K562 (cell line): ENCODE results near the gene ALKBH8. TPM values are rescaled to one million over a fixed set of nuclear protein-coding genes. Genes with fewer than 3 reads are reported as not detected.
"Not testable (repeated sequence)": the region's sequence is repeated elsewhere in the genome, so short reads cannot be mapped to it uniquely, and the experiment has no call there.

Source experiments
- ATAC-seq: fragments of 200-7000 bp; cut with Tn5 transposase; 3 replicates; pipeline ENCODE4 v1.9.1; 2020; ENCODE audit warnings: moderate library complexity
- BruUV-seq: library from RNA; stranded (reverse); fragments of 400-500 nt; replicated peaks from 2 replicates; lab custom pipeline; 2021; lab: Mats Ljungman, UMichigan
- CTCF ChIA-PET: fragments of 300-600 bp; formaldehyde crosslinking; extraction: SDS; loops from one replicate; lab custom pipeline; 2021; ENCODE audit warnings: low intra/inter-chr PET ratio; lab: Yijun Ruan, JAX
- POLR2A ChIA-PET: fragments of 300-600, 350-650 bp; sonication (Branson Sonifier 250); formaldehyde crosslinking; extraction: SDS; loops from one replicate; lab custom pipeline; 2021; ENCODE audit warnings: antibody characterized with exemption, inconsistent platforms; lab: Yijun Ruan, JAX
- DNase-seq, 4 experiments: peaks; one replicate each; pipeline versions ENCODE4 v3.0.0 to v3.0.0-alpha.2; 2011 to 2018; ENCODE audit warnings: low spot score in 3 of 4, mixed read lengths in 3 of 4; ENCODE audit errors: extremely low read depth in 1 of 4
- FAIRE-seq: peaks from 2 replicates; lab custom pipeline; 2011; peaks lifted over from hg19 to GRCh38; lab: Jason Lieb, UNC
- H2AFZ ChIP-seq: 2 replicates; pipeline ENCODE4 v1.6.0; 2011; ENCODE audit warnings: low read depth, low read length, control low read depth, inconsistent platforms
- H3K27ac ChIP-seq: fragments of 200-600 bp; 3 replicates; pipeline ENCODE4 v1.8.0; 2011; ENCODE audit warnings: low read depth, mild to moderate bottlenecking, control low read depth, inconsistent platforms, low read length, moderate library complexity, mixed read lengths; ENCODE audit errors: extremely low read depth
- H3K27me3 ChIP-seq, 2 experiments: fragments of 300-600 bp in 1 of 2; 2 replicates in 1 of 2; 3 replicates in 1 of 2; pipeline versions ENCODE4 v1.6.0 to v1.8.0; 2011; ENCODE audit warnings: inconsistent platforms in 2 of 2, low read length in 2 of 2, mild to moderate bottlenecking in 1 of 2, mixed read lengths in 1 of 2, moderate library complexity in 1 of 2; ENCODE audit not compliant: control insufficient read depth in 2 of 2, insufficient read depth in 2 of 2
- H3K36me3 ChIP-seq: fragments of 300-600 bp; 3 replicates; pipeline ENCODE4 v1.8.0; 2011; ENCODE audit warnings: mild to moderate bottlenecking, low read length, inconsistent platforms; ENCODE audit not compliant: control insufficient read depth, insufficient read depth
- H3K4me1 ChIP-seq, 2 experiments: fragments of 200-600 bp in 1 of 2; replicated peaks in 1 of 2; 2 replicates in 1 of 2; 3 replicates in 1 of 2; pipeline versions ENCODE4 v1.5.1 to v1.8.0; 2011; ENCODE audit warnings: inconsistent platforms in 2 of 2, low read length in 2 of 2, mild to moderate bottlenecking in 1 of 2, mixed read lengths in 1 of 2, moderate library complexity in 1 of 2; ENCODE audit not compliant: control insufficient read depth in 2 of 2, insufficient read depth in 2 of 2
- H3K4me2 ChIP-seq: 2 replicates; pipeline ENCODE4 v1.6.1; 2011; ENCODE audit warnings: low read length, control low read depth, inconsistent platforms, mixed read lengths; ENCODE audit not compliant: insufficient read depth
- H3K4me3 ChIP-seq: fragments of 200-600 bp; sonication (generic), shearing (Covaris generic); 2 replicates; pipeline ENCODE4 v1.5.1; 2016; ENCODE audit warnings: control low read depth, inconsistent platforms
- H3K79me2 ChIP-seq: fragments of 200-600 bp; 3 replicates; pipeline ENCODE4 v1.8.0; 2011; ENCODE audit warnings: low read length, inconsistent platforms; ENCODE audit not compliant: control insufficient read depth, insufficient read depth
- H3K9ac ChIP-seq, 2 experiments: 2 replicates each; pipeline versions ENCODE4 v1.6.0 to v1.6.1; 2011; ENCODE audit warnings: low read depth in 2 of 2, low read length in 2 of 2, control low read depth in 1 of 2, inconsistent platforms in 1 of 2, mild to moderate bottlenecking in 1 of 2, mixed read lengths in 1 of 2; ENCODE audit not compliant: insufficient read depth in 1 of 2
- H3K9me1 ChIP-seq: one replicate; pipeline ENCODE4 v1.6.0; 2011; ENCODE audit warnings: inconsistent platforms, mild to moderate bottlenecking, low read length, moderate library complexity; ENCODE audit not compliant: control insufficient read depth, insufficient read depth
- H3K9me3 ChIP-seq: replicated peaks from 2 replicates; pipeline ENCODE4 v1.5.1; 2011; ENCODE audit warnings: low read depth, low read length, inconsistent platforms; ENCODE audit not compliant: control insufficient read depth, insufficient read depth
- H4K20me1 ChIP-seq: replicated peaks from 2 replicates; pipeline ENCODE4 v1.6.1; 2011; ENCODE audit warnings: low read length, inconsistent platforms, mixed read lengths; ENCODE audit not compliant: control insufficient read depth, insufficient read depth
- C11orf30 ChIP-seq: fragments of 450-650 bp; IDR thresholded peaks from 2 replicates; pipeline ENCODE4 v1.6.1; 2016; ENCODE audit warnings: low read depth, mild to moderate bottlenecking
- KAT7 ChIP-seq: sonication (generic); formaldehyde crosslinking; IDR thresholded peaks from 2 replicates; pipeline ENCODE4 v1.8.0; 2022; ENCODE audit warnings: missing genetic modification reagents, mild to moderate bottlenecking, borderline replicate concordance
- LEF1 ChIP-seq: fragments of 450-650 bp; IDR thresholded peaks from 2 replicates; pipeline ENCODE4 v1.6.1; 2016; ENCODE audit warnings: mild to moderate bottlenecking
- MAFG ChIP-seq: fragments of 450-650 bp; conservative IDR thresholded peaks from 2 replicates; pipeline ENCODE4 v1.6.1; 2016; ENCODE audit warnings: missing genetic modification characterization, missing compliant biosample characterization
- MBD2 ChIP-seq: sonication (generic); IDR thresholded peaks from 2 replicates; pipeline ENCODE4 v1.6.1; 2016; ENCODE audit warnings: low read depth, borderline replicate concordance
- NFE2 ChIP-seq: IDR thresholded peaks from 2 replicates; pipeline ENCODE4 v1.6.1; 2014; ENCODE audit warnings: antibody characterized with exemption, low read depth
- NFE2L1 ChIP-seq: fragments of 450-650 bp; IDR thresholded peaks from 2 replicates; pipeline ENCODE4 v1.6.1; 2016; ENCODE audit warnings: missing genetic modification characterization, low read depth, mild to moderate bottlenecking, missing compliant biosample characterization, moderate library complexity, borderline replicate concordance
- NR2C1 ChIP-seq, 2 experiments: fragments of 450-650 bp; IDR thresholded peaks; 2 replicates each; pipeline ENCODE4 v1.6.1; 2017; ENCODE audit warnings: mild to moderate bottlenecking in 2 of 2, antibody characterized with exemption in 1 of 2, inconsistent platforms in 1 of 2, missing compliant biosample characterization in 1 of 2, missing genetic modification characterization in 1 of 2
- ZNF316 ChIP-seq: fragments of 450-650 bp; IDR thresholded peaks from 2 replicates; pipeline ENCODE4 v1.6.1; 2016
- in situ Hi-C: fragments of 300-500 bp; cut with MboI; formaldehyde crosslinking; loops from 4 replicates; pipeline ENCODE4 v1.15.0; 2018; ENCODE audit warnings: inconsistent platforms, mixed read lengths
- intact Hi-C: fragments of 100-400 bp; cut with micrococcal nuclease; formaldehyde crosslinking; loops from 2 replicates; pipeline ENCODE4 v1.14.2; 2022
- polyA plus RNA-seq, 8 experiments: library from polyadenylated mRNA; depleted of rRNA in 4 of 8; stranded (reverse) in 5 of 8; unstranded in 3 of 8; fragments of >200 nt; fragmentation: Nextera tagmentation in 2 of 8; fragmentation: Illumina TruSeq in 1 of 8; extraction: Ambion mirVana in 2 of 8; extraction: Trizol in 1 of 8; gene quantifications; 2 replicates each; pipeline versions ENCODE4 v1.2.1 to v1.2.3, GENCODE V29; 2011 to 2014; ENCODE audit warnings: inconsistent platforms in 1 of 8, missing spikeins in 1 of 8
- total RNA-seq, 7 experiments: library from RNA; depleted of rRNA in 6 of 7; stranded (reverse); fragments of >200 nt in 6 of 7; fragmentation: Illumina TruSeq in 2 of 7; extraction: Trizol in 2 of 7; gene quantifications; 2 replicates each; pipeline versions ENCODE4 v1.2.1 to v1.2.3, GENCODE V29; 2011 to 2021; ENCODE audit warnings: low replicate concordance in 1 of 7

Gene ALKBH8
- total and polyA plus RNA-seq, 9 of the 15 experiments (the other 6 are each of a cell fraction or from before 2014, with no cell fraction given) = 4.3 to 14.4 (median 9.1) TPM

DNA sequence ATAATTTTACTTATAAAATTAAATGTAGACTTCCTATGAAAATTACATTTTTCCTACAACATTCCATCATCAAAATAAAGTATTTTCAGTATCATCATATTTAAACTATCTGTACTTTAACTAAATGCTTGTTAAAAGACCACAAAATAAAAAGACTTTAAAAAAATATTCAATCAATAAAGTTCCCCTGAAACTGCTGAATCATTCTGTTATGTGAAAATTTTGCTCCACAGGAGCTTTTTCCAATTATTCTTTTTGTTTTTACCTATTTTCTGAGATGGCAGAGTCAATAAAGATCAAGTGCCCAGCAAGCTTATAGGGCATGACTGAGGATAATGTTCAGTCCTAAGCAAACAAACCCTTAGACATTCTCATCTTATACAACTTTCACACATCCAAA lies 27.3 kb downstream of the ALKBH8 start:
- no peak overlapping the region for H3K4me2 ChIP-seq
- ChIA-PET POLR2A (no interaction called here), CTCF (no interaction called here)
- no peaks in the 10 kb centered on the region for H3K4me1 ChIP-seq
- no peaks in the 10 kb centered on the region for H3K9me3 ChIP-seq
- TF ChIP-seq MBD2 (no peak), NFE2L1 (tag) (peak; percentile 11; the same call in 1 of the 2 replicates), NFE2 (peak; percentile 41), NR2C1 (IDR thresholded peaks at IDR 0.05) (no peak), NR2C1 (tag; IDR thresholded peaks at IDR 0.05) (no peak), LEF1 (no peak), ZNF316 (peak; percentile 64), KAT7 (CRISPR knock-in tag) (no peak), C11orf30 (peak; percentile 34; the same call in 1 of the 2 replicates), MAFG (tag) (peak; percentile 60)
- in situ Hi-C loops (no loop called here), intact Hi-C loops (no loop called here)
- H3K36me3 ChIP-seq = peaks cover 8% of the 10 kb centered on the region; the same call in 1 of the 3 replicates
- no peaks in the 10 kb centered on the region for H3K27me3 ChIP-seq
- H3K9ac ChIP-seq = no peak overlapping the region
- H3K9me1 ChIP-seq = no peaks in the 10 kb centered on the region
- no peak for FAIRE-seq
- H3K79me2 ChIP-seq = no peaks in the 10 kb centered on the region
- H3K4me3 ChIP-seq = no peak overlapping the region
- H3K27ac ChIP-seq = no peak overlapping the region
- no TSS peak for BruUV-seq
- ATAC-seq = no peak
- H2AFZ ChIP-seq = no peak overlapping the region
- no peaks in the 10 kb centered on the region for H4K20me1 ChIP-seq
- no peak for DNase-seq

DNA sequence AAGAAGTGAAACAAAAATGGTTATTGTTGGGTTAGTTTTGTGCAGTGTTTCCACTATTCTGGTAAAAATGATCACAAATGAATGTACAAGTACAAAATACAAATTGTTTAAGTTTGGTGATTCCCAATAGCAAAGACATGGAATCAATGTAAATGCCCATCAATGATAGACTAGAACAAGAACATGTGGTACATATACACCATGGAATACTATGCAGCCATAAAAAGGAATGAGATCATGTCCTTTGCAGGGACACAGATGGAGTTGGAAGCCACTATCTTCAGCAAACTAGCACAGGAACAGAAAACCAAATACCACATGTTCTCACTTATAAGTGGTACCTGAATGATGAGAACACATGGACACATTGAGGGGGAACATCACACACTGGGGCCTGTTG lies 28.4 kb downstream of the ALKBH8 start:
- intact Hi-C loops, H3K27me3 ChIP-seq, DNase-seq, H3K27ac ChIP-seq, H3K9me1 ChIP-seq, H3K9ac ChIP-seq, H3K4me1 ChIP-seq, H2AFZ ChIP-seq, H3K9me3 ChIP-seq, CTCF ChIA-PET, H3K4me2 ChIP-seq, ATAC-seq, POLR2A ChIA-PET, FAIRE-seq, H3K36me3 ChIP-seq, H3K4me3 ChIP-seq, H3K79me2 ChIP-seq, BruUV-seq, in situ Hi-C loops, H4K20me1 ChIP-seq: not testable (repeated sequence)
